GM15510 (cell line): ENCODE results near the gene FKBP3.

Source experiments
- POLR2A ChIP-seq: IDR thresholded peaks from 3 replicates; pipeline ENCODE4 v1.6.1; 2011; ENCODE audit warnings: borderline replicate concordance; ENCODE audit not compliant: insufficient read length; ENCODE audit errors: extremely low read depth

Gene FKBP3

DNA sequence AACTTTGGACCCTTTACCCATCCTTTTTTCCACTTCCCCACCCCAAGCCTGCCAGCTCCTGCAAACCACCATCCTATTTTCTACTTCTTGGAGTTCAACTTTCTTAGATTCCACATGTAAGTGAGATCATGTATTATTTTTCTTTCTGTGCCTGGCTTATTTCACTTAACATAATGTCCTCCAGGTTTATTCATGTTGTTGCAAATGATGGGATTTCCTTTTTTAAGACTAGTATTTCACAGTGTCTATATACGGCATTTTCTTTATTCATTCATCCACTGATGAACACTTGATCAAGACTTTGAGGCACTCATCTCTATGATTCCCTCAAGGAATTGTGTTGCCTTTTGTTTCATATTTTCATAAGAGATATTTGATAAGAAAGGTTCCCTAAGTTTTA, 56.0 kb downstream of the FKBP3 start:
- no peak for TF ChIP-seq POLR2A

DNA sequence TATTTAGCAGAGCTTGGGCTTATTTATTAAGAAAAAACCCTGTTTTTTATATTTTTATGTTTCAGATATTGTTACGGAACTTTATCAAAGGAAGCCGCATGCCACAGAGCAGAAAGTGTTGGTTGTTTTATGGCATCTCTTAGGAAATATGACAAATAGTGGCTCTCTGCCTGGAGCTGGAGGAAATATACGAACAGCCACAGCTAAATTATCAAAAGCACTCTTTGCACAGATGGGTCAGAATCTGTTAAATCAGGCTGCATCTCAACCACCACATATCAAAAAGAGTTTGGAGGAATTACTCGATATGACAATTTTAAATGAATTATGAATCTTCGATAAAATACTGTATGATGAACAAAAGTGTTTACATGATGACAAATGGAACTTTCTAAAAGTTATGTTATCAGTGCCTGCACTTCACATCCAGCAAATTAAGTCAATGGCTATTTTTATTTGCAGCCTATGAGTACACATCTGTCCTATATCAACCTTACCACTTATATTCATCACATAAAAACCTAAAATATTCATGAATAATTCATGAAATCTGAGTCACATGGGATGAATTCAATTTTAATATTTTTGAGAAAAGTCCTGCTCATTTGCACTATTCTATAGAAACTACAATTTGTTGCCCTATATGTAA, 60.9 kb downstream of the FKBP3 start:
- TF ChIP-seq POLR2A = no peak

- TF ChIP-seq POLR2A = no peak
These were observed 62.2 kb downstream of the FKBP3 start for GRCh38 chr14:45072126-45072525.

DNA sequence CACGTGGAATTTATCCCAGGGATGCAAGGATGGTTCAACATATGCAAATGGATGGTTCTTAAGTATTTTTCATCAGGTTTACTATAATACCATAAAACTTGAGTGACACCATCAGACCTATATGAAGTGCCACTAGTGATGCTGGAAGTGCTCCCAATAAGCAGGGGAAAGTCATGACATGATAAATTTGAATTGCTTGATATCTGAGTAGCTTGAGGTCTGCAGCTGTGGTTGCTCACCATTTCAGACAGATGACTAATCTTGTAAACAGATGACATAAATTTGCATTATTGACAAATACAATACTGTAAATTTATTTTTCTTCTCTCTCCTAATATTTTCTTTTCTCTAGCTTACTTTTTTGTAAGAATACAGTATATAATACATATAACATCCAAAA, 64.1 kb downstream of the FKBP3 start:
- TF ChIP-seq POLR2A = no peak

GRCh38 chr14:45068396-45068795, 65.9 kb downstream of the FKBP3 start:
- no peak for TF ChIP-seq POLR2A

DNA sequence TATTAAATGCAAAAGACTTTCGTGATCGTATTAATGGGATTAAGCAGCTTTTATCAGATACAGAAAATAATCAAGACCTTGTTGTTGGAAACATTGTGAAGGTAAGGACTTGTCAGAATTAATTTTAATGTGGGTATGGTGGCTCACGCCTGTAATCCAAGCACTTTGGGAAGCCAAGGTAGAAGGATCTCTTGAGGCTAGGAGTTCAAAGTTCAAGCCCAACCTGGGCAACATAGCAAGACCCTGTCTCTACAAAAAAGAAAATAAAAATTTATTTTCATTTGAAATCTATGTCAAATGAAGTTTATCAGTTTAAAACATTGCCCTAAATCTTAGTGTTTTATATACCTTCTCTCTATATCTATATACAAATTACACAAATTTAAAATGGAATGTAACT, 67.6 kb downstream of the FKBP3 start:
- TF ChIP-seq POLR2A = no peak

DNA sequence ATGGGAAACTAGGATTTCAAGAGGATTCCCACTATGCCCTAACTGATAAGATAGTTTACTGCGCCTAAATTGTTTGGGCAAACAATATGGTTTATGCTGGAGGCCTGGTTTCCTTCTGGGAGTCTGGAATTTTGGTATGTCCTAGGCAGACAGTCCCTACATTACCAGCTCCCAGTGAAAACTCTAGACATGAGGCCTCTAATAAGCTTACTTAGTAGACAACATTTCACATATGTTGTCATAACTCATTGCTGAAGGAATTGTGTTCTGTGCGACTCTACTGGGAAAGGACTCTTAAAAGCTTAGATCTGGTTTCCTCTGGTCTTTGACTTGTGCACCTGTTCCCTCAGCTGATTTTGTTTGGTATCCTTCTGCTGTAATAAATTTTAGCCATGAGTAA, 68.3 kb downstream of the FKBP3 start:
- TF ChIP-seq POLR2A = no peak
